GM21390 (cell line): ENCODE data around the gene DLK1.

Experiments used
- ATAC-seq: cut with Tn5 transposase; IDR thresholded peaks from one replicate; pipeline ENCODE4 v1.9.1; 2021; ENCODE audit not compliant: unreplicated experiment

Gene DLK1

GRCh38 chr14:100755649-100756048 lies 29.0 kb downstream of the DLK1 start:
- ATAC-seq, result no peak

GRCh38 chr14:100761481-100761880 lies 34.8 kb downstream of the DLK1 start:
- no peak for ATAC-seq

GRCh38 chr14:100762089-100762515 lies 35.4 kb downstream of the DLK1 start:
- no peak for ATAC-seq

- ATAC-seq, result no peak
Observed at GRCh38 chr14:100762901-100763300, 36.2 kb downstream of the DLK1 start.

- ATAC-seq, result no peak
Observed at GRCh38 chr14:100764471-100765115, 37.9 kb downstream of the DLK1 start.

GRCh38 chr14:100765296-100765695 lies 38.6 kb downstream of the DLK1 start:
- no peak for ATAC-seq

GRCh38 chr14:100765991-100766390 lies 39.3 kb downstream of the DLK1 start:
- ATAC-seq, result no peak

GRCh38 chr14:100767003-100767787 lies 40.5 kb downstream of the DLK1 start:
- no peak for ATAC-seq

GRCh38 chr14:100767788-100768536 lies 41.3 kb downstream of the DLK1 start:
- ATAC-seq, result no peak

GRCh38 chr14:100769035-100769939 lies 42.6 kb downstream of the DLK1 start:
- ATAC-seq, result no peak

- no peak for ATAC-seq
Observed at GRCh38 chr14:100770046-100770445, 43.4 kb downstream of the DLK1 start.

- ATAC-seq, result no peak
Observed at GRCh38 chr14:100770605-100771120, 44.0 kb downstream of the DLK1 start.

- no peak for ATAC-seq
Observed at GRCh38 chr14:100771121-100771800, 44.6 kb downstream of the DLK1 start.

GRCh38 chr14:100772607-100773165 lies 46.0 kb downstream of the DLK1 start:
- ATAC-seq, result no peak

- no peak for ATAC-seq
Observed at GRCh38 chr14:100773331-100774163, 46.9 kb downstream of the DLK1 start.

GRCh38 chr14:100774164-100774537 lies 47.5 kb downstream of the DLK1 start:
- ATAC-seq, result no peak

GRCh38 chr14:100775351-100775830 lies 48.7 kb downstream of the DLK1 start:
- no peak for ATAC-seq

GRCh38 chr14:100775831-100776591 lies 49.3 kb downstream of the DLK1 start:
- no peak for ATAC-seq
